B cell (primary cell): Measurements from ENCODE around the gene RIC8B. TPM values are rescaled to one million over a fixed set of nuclear protein-coding genes. Genes with fewer than 3 reads are reported as not detected.

ENCODE experiments used
- ATAC-seq: fragments of 200-7000 bp; cut with Tn5 transposase; one replicate; pipeline ENCODE4 v1.10.0; 2021; ENCODE audit warnings: low read depth, mild to moderate bottlenecking, moderate number of reproducible peaks, moderate library complexity
- CTCF ChIA-PET: fragments of 350-600 bp; sonication (Branson Sonifier 250); formaldehyde crosslinking; loops from one replicate; lab custom pipeline; 2021; ENCODE audit warnings: antibody characterized with exemption, inconsistent platforms; lab: Charles Lee
- POLR2A ChIA-PET: fragments of 350-600 bp; sonication (Branson Sonifier 250); formaldehyde crosslinking; loops from one replicate; lab custom pipeline; 2021; ENCODE audit warnings: antibody characterized with exemption; lab: Charles Lee
- DNase-seq: peaks from one replicate; pipeline ENCODE4 v3.0.0; 2013
- H2AFZ ChIP-seq: 2 replicates; pipeline ENCODE4 v1.6.1; 2012; ENCODE audit warnings: mild to moderate bottlenecking, low read depth, low read length; ENCODE audit not compliant: insufficient read depth, poor library complexity, severe bottlenecking
- H3K27ac ChIP-seq, 2 donors: 1 replicate in 1 of 2; 2 replicates in 1 of 2; pipeline ENCODE4 v1.5.1; 2012 to 2013; ENCODE audit warnings: low read length in 2 of 2, mild to moderate bottlenecking in 2 of 2, moderate library complexity in 1 of 2
- H3K27me3 ChIP-seq, 4 experiments: fragments of 200-600 bp in 1 of 4; sonication (generic) in 1 of 4; replicated peaks in 1 of 4; 1 replicate in 2 of 4; 2 replicates in 2 of 4; pipeline versions ENCODE4 v1.6.1 to v1.7.0; 2013 to 2016; ENCODE audit warnings: low read length in 3 of 4, mild to moderate bottlenecking in 2 of 4, mixed read lengths in 1 of 4, moderate library complexity in 1 of 4; ENCODE audit not compliant: insufficient read depth in 4 of 4, control insufficient read depth in 3 of 4; ENCODE audit errors: control extremely low read depth in 1 of 4
- H3K36me3 ChIP-seq, 2 experiments: replicated peaks in 1 of 2; 1 replicate in 1 of 2; 2 replicates in 1 of 2; pipeline versions ENCODE4 v1.6.1 to v1.7.1; 2013; ENCODE audit warnings: low read length in 1 of 2; ENCODE audit not compliant: insufficient read depth in 2 of 2, control insufficient read depth in 1 of 2; ENCODE audit errors: control extremely low read depth in 1 of 2, extremely low read depth in 1 of 2
- H3K4me1 ChIP-seq, 2 donors: fragments of 200-600 bp in 1 of 2; sonication (generic) in 1 of 2; 1 replicate in 1 of 2; 2 replicates in 1 of 2; pipeline versions ENCODE4 v1.5.1 to v1.6.1; 2013 to 2017; ENCODE audit warnings: low read length in 2 of 2; ENCODE audit not compliant: control insufficient read depth in 2 of 2, insufficient read depth in 2 of 2
- H3K4me2 ChIP-seq: replicated peaks from 2 replicates; pipeline ENCODE3; 2012; ENCODE audit warnings: mild to moderate bottlenecking, low read depth, low read length; ENCODE audit not compliant: poor library complexity, severe bottlenecking
- H3K4me3 ChIP-seq, 5 experiments: fragments of 200-600 bp in 1 of 5; sonication (generic) in 1 of 5; 1 replicate in 3 of 5; 2 replicates in 2 of 5; pipeline versions ENCODE4 v1.5.1 to v1.7.0; 2011 to 2016; ENCODE audit warnings: low read length in 4 of 5, mild to moderate bottlenecking in 4 of 5, low read depth in 2 of 5, control low read depth in 1 of 5, moderate library complexity in 1 of 5; ENCODE audit not compliant: insufficient read depth in 1 of 5; ENCODE audit errors: control extremely low read depth in 1 of 5, extremely low read depth in 1 of 5
- H3K79me2 ChIP-seq: fragments of 200-600 bp; sonication (generic); one replicate; pipeline ENCODE4 v1.6.0; 2016; ENCODE audit warnings: low read length; ENCODE audit not compliant: control insufficient read depth, insufficient read depth
- H3K9ac ChIP-seq: fragments of 200-600 bp; sonication (generic); 2 replicates; pipeline ENCODE4 v1.6.1; 2017; ENCODE audit warnings: mild to moderate bottlenecking, low read length, moderate library complexity
- H3K9me3 ChIP-seq, 3 donors: one replicate each; pipeline versions ENCODE4 v1.6.1 to v1.7.1; 2013; ENCODE audit warnings: low read length in 2 of 3; ENCODE audit not compliant: control insufficient read depth in 2 of 3, insufficient read depth in 1 of 3; ENCODE audit errors: control extremely low read depth in 1 of 3
- H4K20me1 ChIP-seq: 2 replicates; pipeline ENCODE4 v1.6.0; 2012; ENCODE audit warnings: mild to moderate bottlenecking, low read length; ENCODE audit not compliant: insufficient read depth, control insufficient read depth, poor library complexity, severe bottlenecking
- H3K27ac Mint-ChIP-seq: one replicate; pipeline ENCODE4 v1.8.0; 2021; ENCODE audit warnings: mixed read lengths
- H3K27me3 Mint-ChIP-seq: one replicate; pipeline ENCODE4 v1.8.0; 2021; ENCODE audit warnings: mixed read lengths
- H3K4me1 Mint-ChIP-seq: one replicate; pipeline ENCODE4 v1.8.0; 2021; ENCODE audit warnings: mixed read lengths
- H3K4me3 Mint-ChIP-seq: one replicate; pipeline ENCODE4 v1.8.0; 2021; ENCODE audit warnings: mixed read lengths
- H3K9me3 Mint-ChIP-seq: one replicate; pipeline ENCODE4 v1.8.0; 2022; ENCODE audit warnings: mixed read lengths; ENCODE audit not compliant: insufficient read depth
- CTCF ChIP-seq: fragments of 200-600 bp; IDR thresholded peaks from one replicate; pipeline ENCODE4 v1.8.0; 2022; ENCODE audit warnings: antibody characterized with exemption, mild to moderate bottlenecking
- EZH2 ChIP-seq: IDR thresholded peaks from 2 replicates; pipeline ENCODE4 v1.6.1; 2012; ENCODE audit warnings: borderline replicate concordance, low read depth, mild to moderate bottlenecking, moderate library complexity, low read length; ENCODE audit not compliant: insufficient read depth, poor library complexity, severe bottlenecking
- WGBS: methylation state at CpG from one replicate; pipeline ENCODE4 v1.1.5; 2013; ENCODE audit warnings: missing lambda C conversion rate; ENCODE audit not compliant: insufficient coverage; 5-methylcytosine and 5-hydroxymethylcytosine counted together
- intact Hi-C: fragments of 100-400 bp; cut with micrococcal nuclease; formaldehyde crosslinking; loops from one replicate; pipeline ENCODE4 v1.10.0; 2022
- polyA plus RNA-seq: library from polyadenylated mRNA; depleted of rRNA; stranded (reverse); fragments of >200 nt; gene quantifications from 2 replicates; pipeline ENCODE4 v1.2.3, GENCODE V29; 2012
- total RNA-seq, 2 donors: library from RNA; stranded (reverse); fragments of 120-200 nt in 1 of 2; gene quantifications; 1 replicate in 1 of 2; 2 replicates in 1 of 2; pipeline versions ENCODE4 v1.2.3 to v1.2.4, GENCODE V29; 2013 to 2022

RIC8B gene
- total and polyA plus RNA-seq, 2 donors (not counting 1 experiment from before 2014, with no cell fraction given) = 3.0 to 14.8 TPM

- ATAC-seq = no peak
- no peak overlapping the region for H3K9ac ChIP-seq
- 100% methylated on average over 4 of the region's 5 CpGs for WGBS
Observed at GRCh38 chr12:106851306-106851705, 76.8 kb downstream of the RIC8B start.

GRCh38 chr12:106854723-106855122, 80.2 kb downstream of the RIC8B start:
- Histone ChIP-seq H3K4me1 (no peaks in the 10 kb centered on the region), H4K20me1 (no peaks in the 10 kb centered on the region), H3K9me3 (peaks cover 0 to 1% (median 0%) of the 10 kb centered on the region in 3 donors), H3K9ac (no peak overlapping the region), H3K4me2 (no peak overlapping the region), H3K36me3 (peaks cover 0 to 2% of the 10 kb centered on the region in 2 experiments), H3K27me3 (no peaks in the 10 kb centered on the region), H3K79me2 (no peaks in the 10 kb centered on the region), H2AFZ (no peak overlapping the region), H3K27ac (no peak overlapping the region), H3K4me3 (no peak overlapping the region)
- 100% methylated on average over 2 of the region's 4 CpGs for WGBS
- TF ChIP-seq CTCF (no peak), EZH2 (no peak)
- Mint-ChIP-seq H3K9me3 (no peaks in the 10 kb centered on the region), H3K4me1 (no peaks in the 10 kb centered on the region), H3K27me3 (peaks cover 3% of the 10 kb centered on the region), H3K27ac (no peak overlapping the region), H3K4me3 (no peak overlapping the region)
- intact Hi-C loops = no loop called here
- ChIA-PET POLR2A (no interaction called here), CTCF (no interaction called here)
- no peak for DNase-seq
- ATAC-seq = no peak

More at GRCh38 chr12:106851306-106851705, 76.8 kb downstream of the RIC8B start:
- Mint-ChIP-seq H3K27ac (no peak overlapping the region), H3K27me3 (peaks cover 3% of the 10 kb centered on the region), H3K9me3 (no peaks in the 10 kb centered on the region), H3K4me1 (no peaks in the 10 kb centered on the region), H3K4me3 (no peak overlapping the region)
- no peaks in the 10 kb centered on the region for H4K20me1 ChIP-seq
- no peaks in the 10 kb centered on the region for H3K9me3 ChIP-seq
- DNase-seq = no peak
- ChIA-PET CTCF (interaction anchor here (1.6 kb wide), 1 partner anchor 9 kb away, joined by 8 read pairs; no protein-coding TSS in a partner anchor), POLR2A (interaction anchor here (0.6 kb wide), 1 partner anchor 52 kb away, joined by 4 read pairs; no protein-coding TSS in a partner anchor)
- no peak overlapping the region for H3K4me2 ChIP-seq
- no peak overlapping the region for H2AFZ ChIP-seq
- no peaks in the 10 kb centered on the region for H3K79me2 ChIP-seq
- TF ChIP-seq EZH2 (no peak), CTCF (no peak)
- no peak overlapping the region for H3K4me3 ChIP-seq
- no peaks in the 10 kb centered on the region for H3K27me3 ChIP-seq
- H3K36me3 ChIP-seq = no peaks in the 10 kb centered on the region
- no peaks in the 10 kb centered on the region for H3K4me1 ChIP-seq
- no peak overlapping the region for H3K27ac ChIP-seq
- intact Hi-C loops = no loop called here
